NCI-H2107 (cell line): ENCODE results near the gene CT45A9.
"Not testable (repeated sequence)": the region's sequence is repeated elsewhere in the genome, so short reads cannot be mapped to it uniquely, and the experiment has no call there.

ENCODE experiments used
- DNase-seq: peaks from one replicate; lab custom pipeline; 2025; lab: John Stamatoyannopoulos, UW

Gene CT45A9, protein sequence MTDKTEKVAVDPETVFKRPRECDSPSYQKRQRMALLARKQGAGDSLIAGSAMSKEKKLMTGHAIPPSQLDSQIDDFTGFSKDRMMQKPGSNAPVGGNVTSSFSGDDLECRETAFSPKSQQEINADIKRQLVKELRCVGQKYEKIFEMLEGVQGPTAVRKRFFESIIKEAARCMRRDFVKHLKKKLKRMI

DNA sequence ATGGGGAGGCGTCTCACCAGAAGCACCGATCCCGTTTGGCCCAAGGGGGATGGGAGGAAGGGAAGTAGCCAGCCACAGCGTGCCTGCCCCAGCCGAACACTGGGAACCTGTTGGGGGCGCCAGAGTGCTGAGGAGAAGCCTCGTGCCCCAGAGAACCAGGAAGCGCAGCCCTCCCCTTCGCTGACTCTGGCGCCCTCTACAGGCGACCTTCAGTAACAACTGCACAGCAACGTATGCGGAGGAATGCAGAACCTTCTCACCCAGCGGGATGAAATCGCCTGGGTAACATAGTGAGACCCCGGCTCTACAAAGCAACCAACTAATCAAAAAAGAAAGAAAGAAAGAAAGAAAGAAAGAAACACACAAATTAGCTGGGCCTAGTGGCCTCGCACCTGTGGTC lies at the start of gene CT45A9:
CT45A9 (minus strand) TSS at position 101 of the 400 bp plus-strand sequence. CDS start 3,751 bp downstream, outside the sequence.
- not testable (repeated sequence) for DNase-seq

DNA sequence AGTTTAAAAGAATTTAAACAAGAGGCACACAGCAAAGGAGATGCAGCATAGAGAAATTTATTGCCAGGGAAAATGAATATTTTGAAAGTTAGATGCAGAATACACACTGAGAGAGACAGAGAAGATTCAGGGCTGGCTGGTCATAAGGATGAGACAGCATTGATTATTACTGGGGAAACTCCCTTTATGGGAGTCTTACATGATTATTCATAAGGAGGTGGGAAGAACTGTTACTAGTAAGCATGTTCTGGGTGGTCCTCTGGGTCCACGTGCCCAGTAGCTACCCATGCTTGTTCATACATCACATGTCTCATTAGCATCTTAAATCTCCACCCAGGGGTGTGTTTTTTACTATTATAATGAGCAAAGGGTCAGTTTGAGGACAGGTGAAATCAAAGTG lies 48.9 kb upstream of the CT45A9 start:
- not testable (repeated sequence) for DNase-seq

DNA sequence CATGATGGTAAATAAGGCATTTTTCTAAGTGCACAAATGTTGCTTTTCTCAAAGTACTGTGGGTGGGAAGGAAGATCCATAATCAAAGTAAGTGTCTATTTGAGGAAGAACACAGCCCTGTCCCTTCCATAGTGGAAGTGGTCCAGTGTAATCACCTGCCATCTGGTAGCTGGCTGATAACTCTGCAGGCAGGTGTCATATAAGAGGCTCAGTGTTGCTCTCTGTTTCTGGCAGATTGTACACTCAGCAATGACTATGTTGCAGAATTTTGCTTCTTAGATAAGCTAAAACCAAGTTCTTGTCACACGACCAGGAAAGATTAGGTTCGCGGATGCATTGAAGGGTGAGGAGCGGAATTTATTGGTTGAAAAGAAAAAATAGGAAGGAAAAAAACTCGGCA lies 42.8 kb upstream of the CT45A9 start:
- DNase-seq: no peak

- no peak for DNase-seq
Observed at GRCh38 chrX:135910251-135910650, 38.6 kb upstream of the CT45A9 start.

DNA sequence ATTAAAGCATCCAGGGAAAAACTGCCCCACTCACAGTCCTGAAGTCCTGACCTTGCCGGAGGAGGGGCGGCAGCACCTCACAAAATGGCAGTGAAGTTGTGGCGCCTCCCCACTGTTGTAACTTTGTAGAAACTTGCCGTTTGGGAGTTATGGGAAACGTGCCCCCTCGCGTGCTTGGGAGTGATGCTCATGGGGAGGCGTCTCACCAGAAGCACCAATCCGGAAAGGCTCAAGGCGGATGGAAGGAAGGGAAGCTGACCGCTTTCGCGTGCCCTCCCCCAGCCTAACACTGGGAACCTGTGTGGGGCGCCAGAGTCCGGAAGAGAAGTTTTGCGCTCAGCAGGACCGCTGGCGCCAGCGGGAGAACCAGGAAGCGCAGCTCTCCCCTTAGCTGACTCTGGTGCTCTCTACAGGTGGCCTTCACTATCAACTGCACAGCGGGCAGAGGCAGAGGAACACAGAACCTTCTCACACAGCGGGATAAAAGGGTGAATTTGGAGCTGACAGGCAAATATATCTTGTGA lies 21.7 kb upstream of the CT45A9 start, which contains the start of the genes CT45A10 and SAGE1:
CT45A10 (minus strand) TSS at position 151 of the 524 bp plus-strand sequence. CDS start 8,100 bp downstream, outside the sequence.
SAGE1 (plus strand) TSS at position 423 of the 524 bp plus-strand sequence. CDS start 2,527 bp downstream, outside the sequence.
- DNase-seq: no peak

DNA sequence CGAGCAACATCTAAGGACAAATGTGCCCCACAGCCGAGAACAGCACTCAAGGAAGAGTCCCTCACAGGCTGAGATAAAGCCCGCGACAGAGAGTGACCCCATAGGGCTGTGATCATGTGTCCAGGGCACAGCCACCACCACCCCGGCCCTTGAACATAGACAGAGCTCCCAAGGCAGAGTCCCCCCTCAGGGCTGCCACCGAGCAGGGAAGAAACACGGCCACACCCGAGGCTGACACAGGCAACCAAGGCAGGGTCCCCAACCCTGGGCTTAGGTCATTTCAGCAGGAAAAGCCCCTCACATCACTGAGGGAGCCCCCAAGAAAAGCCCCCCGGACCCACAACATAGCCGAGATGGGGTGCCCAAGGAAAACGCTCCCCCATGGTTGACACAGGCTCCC lies 21.2 kb upstream of the CT45A9 start:
- DNase-seq: no peak

DNA sequence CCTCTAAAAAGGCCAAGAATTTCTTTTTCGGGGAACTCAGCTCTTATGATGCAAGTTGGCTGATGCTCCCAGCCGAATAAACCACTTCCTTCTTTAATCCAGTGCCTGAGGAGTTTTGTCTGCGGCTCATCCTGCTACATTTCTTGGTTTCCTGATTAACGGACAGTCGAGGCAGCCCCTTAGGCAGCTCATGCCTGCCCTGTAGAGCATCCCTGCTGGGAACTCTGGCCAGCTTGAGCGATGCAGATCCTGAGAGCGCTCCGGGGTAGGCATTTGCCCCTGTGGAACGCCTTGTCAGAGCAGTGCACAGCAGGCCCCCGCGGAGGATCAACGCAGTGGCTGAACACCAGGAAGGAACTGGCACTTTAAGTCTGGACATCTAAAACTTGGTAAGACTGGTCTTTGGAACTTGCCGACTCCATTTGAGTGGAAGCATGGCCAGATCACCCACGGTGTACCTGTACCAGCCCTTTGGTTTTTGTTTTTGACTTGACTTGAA lies 18.5 kb upstream of the CT45A9 start:
- DNase-seq: no peak

- not testable (repeated sequence) for DNase-seq
Observed at GRCh38 chrX:135888976-135889375, 17.4 kb upstream of the CT45A9 start.

- DNase-seq: not testable (repeated sequence)
Observed at GRCh38 chrX:135888230-135888629, 16.6 kb upstream of the CT45A9 start.

- not testable (repeated sequence) for DNase-seq
Observed at GRCh38 chrX:135882741-135883140, 11.1 kb upstream of the CT45A9 start.

GRCh38 chrX:135854438-135854837 lies 17.2 kb downstream of the CT45A9 start, which contains the start of gene CT45A8:
TSS of gene CT45A8 (minus strand) at chrX:135854538. CDS start at chrX:135850783, 3,755 bp downstream.
- DNase-seq: not testable (repeated sequence)

GRCh38 chrX:135837180-135837579 lies 34.4 kb downstream of the CT45A9 start, which contains the start of gene CT45A7:
TSS of gene CT45A7 (minus strand) at chrX:135837280. CDS start at chrX:135833533, 3,747 bp downstream.
- not testable (repeated sequence) for DNase-seq

DNA sequence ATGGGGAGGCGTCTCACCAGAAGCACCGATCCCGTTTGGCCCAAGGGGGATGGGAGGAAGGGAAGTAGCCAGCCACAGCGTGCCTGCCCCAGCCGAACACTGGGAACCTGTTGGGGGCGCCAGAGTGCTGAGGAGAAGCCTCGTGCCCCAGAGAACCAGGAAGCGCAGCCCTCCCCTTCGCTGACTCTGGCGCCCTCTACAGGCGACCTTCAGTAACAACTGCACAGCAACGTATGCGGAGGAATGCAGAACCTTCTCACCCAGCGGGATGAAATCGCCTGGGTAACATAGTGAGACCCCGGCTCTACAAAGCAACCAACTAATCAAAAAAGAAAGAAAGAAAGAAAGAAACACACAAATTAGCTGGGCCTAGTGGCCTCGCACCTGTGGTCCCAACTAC lies 51.7 kb downstream of the CT45A9 start, which contains the start of gene CT45A2:
CT45A2 (minus strand) TSS at position 101 of the 400 bp plus-strand sequence. CDS start 3,747 bp downstream, outside the sequence.
- DNase-seq: not testable (repeated sequence)
